A549 (cell line): ENCODE data around the gene SALL4. TPM values are rescaled to one million over a fixed set of nuclear protein-coding genes. Genes with fewer than 3 reads are reported as not detected.

ENCODE experiments used
- ATAC-seq, 2 experiments: fragments of 200-7000 bp in 1 of 2; fragments of >200 bp in 1 of 2; cut with Nextera tagmentation in 1 of 2; cut with Tn5 transposase in 1 of 2; 3 replicates each; pipeline versions ENCODE4 v1.8.0 to v1.9.1; 2018 to 2020; ENCODE audit warnings: mild to moderate bottlenecking in 1 of 2, moderate library complexity in 1 of 2
- CTCF ChIA-PET: fragments of 300-600 bp; sonication (Branson Sonifier 250); formaldehyde crosslinking; extraction: SDS; loops from one replicate; lab custom pipeline; 2021; ENCODE audit warnings: antibody characterized with exemption, inconsistent platforms; lab: Yijun Ruan, JAX
- POLR2A ChIA-PET: fragments of 350-600 bp; formaldehyde crosslinking; extraction: SDS; loops from one replicate; lab custom pipeline; 2021; ENCODE audit warnings: antibody characterized with exemption, inconsistent platforms; lab: Yijun Ruan, JAX
- DNase-seq, 2 experiments: peaks; one replicate each; pipeline versions ENCODE4 v3.0.0 to v3.0.0-alpha.2; 2011 to 2016; ENCODE audit warnings: low read depth in 1 of 2, low spot score in 1 of 2
- FAIRE-seq: peaks from 2 replicates; lab custom pipeline; 2011; peaks lifted over from hg19 to GRCh38; lab: Jason Lieb, UNC
- H3K27ac ChIP-seq, 2 experiments: fragments of >200 bp; sonication (Bioruptor Twin); formaldehyde crosslinking; 3 replicates each; pipeline ENCODE4 v1.5.1; 2016 to 2017
- H3K4me1 ChIP-seq: fragments of >200 bp; sonication (Bioruptor Twin); formaldehyde crosslinking; 3 replicates; pipeline ENCODE4 v1.6.1; 2016
- H3K4me2 ChIP-seq: fragments of >200 bp; sonication (Bioruptor Twin); formaldehyde crosslinking; 3 replicates; pipeline ENCODE4 v1.6.1; 2016
- H3K4me3 ChIP-seq: fragments of >200 bp; sonication (Bioruptor Twin); formaldehyde crosslinking; 3 replicates; pipeline ENCODE4 v1.5.1; 2016
- H3K9me3 ChIP-seq: fragments of >200 bp; sonication (Bioruptor Twin); formaldehyde crosslinking; 3 replicates; pipeline ENCODE4 v1.6.1; 2016
- CBX8 ChIP-seq: fragments of 200-600 bp; sonication (generic); IDR thresholded peaks from 2 replicates; pipeline ENCODE4 v1.6.1; 2016
- CEBPB ChIP-seq, 2 experiments: fragments of >200 bp in 1 of 2; sonication (Bioruptor Twin) in 1 of 2; formaldehyde crosslinking in 1 of 2; IDR thresholded peaks; 2 replicates each; pipeline ENCODE4 v1.6.1; 2012 to 2016
- CHD2 ChIP-seq: fragments of 150-350 bp; IDR thresholded peaks from 2 replicates; pipeline ENCODE4 v1.6.1; 2014; ENCODE audit warnings: low read length; ENCODE audit not compliant: partially characterized antibody
- E2F6 ChIP-seq: IDR thresholded peaks from 2 replicates; pipeline ENCODE4 v1.6.1; 2012; ENCODE audit warnings: low read depth, borderline replicate concordance
- EHMT2 ChIP-seq: fragments of 200-600 bp; sonication (generic); IDR thresholded peaks from 2 replicates; pipeline ENCODE4 v1.6.1; 2016; ENCODE audit warnings: antibody characterized with exemption, low read depth, mild to moderate bottlenecking, moderate library complexity
- ESRRA ChIP-seq: fragments of 150-350 bp; IDR thresholded peaks from 2 replicates; pipeline ENCODE4 v1.6.1; 2014; ENCODE audit warnings: mild to moderate bottlenecking, low read length, borderline replicate concordance
- FOSB ChIP-seq: fragments of 250-450 bp; sonication (Bioruptor Pico); IDR thresholded peaks from 2 replicates; pipeline ENCODE4 v1.5.0; 2020; ENCODE audit warnings: mild to moderate bottlenecking, moderate library complexity
- HDAC2 ChIP-seq: fragments of 200-600 bp; sonication (generic); IDR thresholded peaks from 2 replicates; pipeline ENCODE4 v1.6.1; 2016
- HMGXB4 ChIP-seq: fragments of 250-450 bp; sonication (Bioruptor Pico); IDR thresholded peaks from 2 replicates; pipeline ENCODE4 v1.5.0; 2021; ENCODE audit warnings: mild to moderate bottlenecking, moderate library complexity, borderline replicate concordance
- HOXA7 ChIP-seq: fragments of 250-450 bp; sonication (Bioruptor Pico); IDR thresholded peaks from 2 replicates; pipeline ENCODE4 v1.5.0; 2020; ENCODE audit warnings: mild to moderate bottlenecking, moderate library complexity
- HOXB5 ChIP-seq: fragments of 250-450 bp; sonication (Bioruptor Pico); IDR thresholded peaks from 2 replicates; pipeline ENCODE4 v1.5.0; 2020; ENCODE audit warnings: mild to moderate bottlenecking, moderate library complexity
- JUN ChIP-seq, 2 experiments: fragments of >200 bp; sonication (Bioruptor Twin); formaldehyde crosslinking; IDR thresholded peaks; 2 replicates in 1 of 2; 3 replicates in 1 of 2; pipeline ENCODE4 v1.6.1; 2016 to 2017
- KDM1A ChIP-seq: fragments of 200-600 bp; sonication (generic); IDR thresholded peaks from 2 replicates; pipeline ENCODE4 v1.6.1; 2016; ENCODE audit warnings: low read depth, mild to moderate bottlenecking
- MYC ChIP-seq: IDR thresholded peaks from 2 replicates; pipeline ENCODE4 v1.6.1; 2012; ENCODE audit warnings: mild to moderate bottlenecking, inconsistent platforms, low read length, improper control_type of control experiment, borderline replicate concordance
- PHF8 ChIP-seq: fragments of 200-600 bp; sonication (generic); IDR thresholded peaks from 2 replicates; pipeline ENCODE4 v1.6.1; 2016; ENCODE audit warnings: low read depth, mild to moderate bottlenecking, antibody characterized with exemption, moderate library complexity, borderline replicate concordance
- REST ChIP-seq: fragments of 200-600 bp; sonication (generic); IDR thresholded peaks from 2 replicates; pipeline ENCODE4 v1.6.1; 2016; ENCODE audit warnings: antibody characterized with exemption, mild to moderate bottlenecking, moderate library complexity
- RFX5 ChIP-seq: fragments of 450-650 bp; IDR thresholded peaks from 2 replicates; pipeline ENCODE4 v1.7.1; 2014; ENCODE audit warnings: antibody characterized with exemption, mild to moderate bottlenecking, moderate library complexity
- RNF2 ChIP-seq: fragments of 200-600 bp; sonication (generic); IDR thresholded peaks from 2 replicates; pipeline ENCODE4 v1.6.1; 2016; ENCODE audit warnings: low read depth, mild to moderate bottlenecking, antibody characterized with exemption, moderate library complexity, borderline replicate concordance
- SREBF2 ChIP-seq: fragments of 450-650 bp; IDR thresholded peaks from 2 replicates; pipeline ENCODE4 v1.6.1; 2014; ENCODE audit warnings: mild to moderate bottlenecking, moderate library complexity
- ZC3H11A ChIP-seq: fragments of 450-650 bp; IDR thresholded peaks from 2 replicates; pipeline ENCODE4 v1.6.1; 2014; ENCODE audit warnings: antibody characterized with exemption, mild to moderate bottlenecking
- ZFP36 ChIP-seq: fragments of 450-650 bp; IDR thresholded peaks from 2 replicates; pipeline ENCODE4 v1.6.1; 2014; ENCODE audit warnings: borderline replicate concordance; ENCODE audit not compliant: partially characterized antibody
- ZSCAN20 ChIP-seq: fragments of 250-450 bp; sonication (Bioruptor Pico); IDR thresholded peaks from 2 replicates; pipeline ENCODE4 v1.8.0; 2022; ENCODE audit warnings: mild to moderate bottlenecking, moderate library complexity
- WGBS: methylation state at CpG from one replicate; pipeline ENCODE4 v1.1.6; 2017; ENCODE audit errors: missing lambda C conversion rate; 5-methylcytosine and 5-hydroxymethylcytosine counted together
- polyA plus RNA-seq, 4 experiments: library from polyadenylated mRNA; depleted of rRNA in 3 of 4; stranded (reverse); fragments of >200 nt; fragmentation: RNase III in 1 of 4; extraction: RNeasy Plus Mini Kit Qiagen cat#74134 plus additional on column Dnase treatment in 1 of 4; gene quantifications; 2 replicates in 3 of 4; 3 replicates in 1 of 4; pipeline ENCODE4 v1.2.3, GENCODE V29; 2011 to 2017

SALL4 gene
- polyA plus RNA-seq, 2 of the 4 experiments (the other 2 are of a cell fraction), result 2.3 to 7.6 TPM

GRCh38 chr20:51812861-51813260 lies 10.5 kb upstream of the SALL4 start (continued):
- no peak for TF ChIP-seq RFX5
- TF ChIP-seq E2F6, result no peak
- no peak for TF ChIP-seq JUN (IDR thresholded peaks at IDR 0.05)
- TF ChIP-seq ZFP36, result no peak
- no peak for TF ChIP-seq ZSCAN20 (CRISPR knock-in tag)
- TF ChIP-seq CHD2, result no peak

GRCh38 chr20:51811514-51812128 lies 9.3 kb upstream of the SALL4 start:
- Histone ChIP-seq H3K4me2 (no peak overlapping the region), H3K4me1 (no peaks in the 10 kb centered on the region), H3K27ac (no peak overlapping the region), H3K9me3 (no peaks in the 10 kb centered on the region), H3K4me3 (no peak overlapping the region)
- FAIRE-seq (no peak), ATAC-seq (no peak), DNase-seq (no peak)
- POLR2A ChIA-PET, result no interaction called here
- WGBS, result 82% methylated on average over 8 of the region's 8 CpGs
- no peak for TF ChIP-seq HOXB5 (CRISPR knock-in tag)
- no peak for TF ChIP-seq CHD2
- TF ChIP-seq KDM1A, result no peak
- TF ChIP-seq PHF8, result no peak
- TF ChIP-seq EHMT2, result no peak
- no peak for TF ChIP-seq HDAC2
- TF ChIP-seq E2F6, result no peak
- no peak for TF ChIP-seq FOSB (CRISPR knock-in tag)
- no peak for TF ChIP-seq REST
- TF ChIP-seq ZC3H11A, result no peak
- no peak for TF ChIP-seq HMGXB4 (CRISPR knock-in tag)
- no peak for TF ChIP-seq JUN (IDR thresholded peaks at IDR 0.05)
- no peak for TF ChIP-seq MYC
- TF ChIP-seq ZFP36, result no peak
- TF ChIP-seq CBX8, result no peak
- TF ChIP-seq RNF2, result no peak
- TF ChIP-seq CEBPB (IDR thresholded peaks at IDR 0.05), result no peak
- TF ChIP-seq SREBF2, result no peak
- TF ChIP-seq HOXA7 (CRISPR knock-in tag), result no peak
- TF ChIP-seq ESRRA, result no peak
- CTCF ChIA-PET, result interaction anchor here (0.9 to 2.0 kb wide), 2 partner anchors 11 to 191 kb away, joined by 3 to 7 read pairs; no protein-coding TSS in a partner anchor
